HG03095 (cell line): ENCODE measurements around the gene DCAF12L1.

Source experiments
- ATAC-seq: cut with Tn5 transposase; IDR thresholded peaks from one replicate; pipeline ENCODE4 v1.9.1; 2021; ENCODE audit warnings: moderate library complexity; ENCODE audit not compliant: unreplicated experiment

DCAF12L1 gene

GRCh38 chrX:126552313-126553022, at the start of gene DCAF12L1:
Gene DCAF12L1, minus strand, starts transcription at chrX:126552814. Its CDS starts 206 bp downstream, at chrX:126552608.
- ATAC-seq: no peak

- no peak for ATAC-seq
Observed at GRCh38 chrX:126580877-126581276, 28.3 kb upstream of the DCAF12L1 start.

GRCh38 chrX:126575911-126576310, 23.3 kb upstream of the DCAF12L1 start:
- ATAC-seq: no peak

- ATAC-seq: no peak
Observed at GRCh38 chrX:126557151-126557550, 4.5 kb upstream of the DCAF12L1 start.

GRCh38 chrX:126551725-126552312, 795 bp downstream of the DCAF12L1 start:
- ATAC-seq: no peak

GRCh38 chrX:126551306-126551705, 1.3 kb downstream of the DCAF12L1 start:
- no peak for ATAC-seq

- ATAC-seq: no peak
Observed at GRCh38 chrX:126550816-126551215, 1.8 kb downstream of the DCAF12L1 start.

GRCh38 chrX:126509923-126510322, 42.7 kb downstream of the DCAF12L1 start:
- no peak for ATAC-seq
